ENCODE data around the gene CYP4F2.
"Not testable (repeated sequence)": the region's sequence is repeated elsewhere in the genome, so short reads cannot be mapped to it uniquely, and the experiment has no call there.

The CYP4F2 gene

GRCh38 chr19:15834232-15834631 is 63.6 kb downstream of the CYP4F2 start:
- Histone ChIP-seq H3K79me1 (ENCODE audit: low read length) (peaks cover 21% of the 10 kb centered on the region), H4K91ac (ENCODE audit: low read depth, low read length) (peak overlapping the region; percentile 81), H2AK5ac (ENCODE audit: low read length) (peak overlapping the region; percentile 39), H3K9me3 (ENCODE audit: insufficient read depth, low read depth, low read length) (peaks cover 13% of the 10 kb centered on the region), H3K27ac (ENCODE audit: low read depth, low read length) (peak overlapping the region; percentile 71), H3K14ac (ENCODE audit: low read length) (peak overlapping the region; percentile 39), H2BK120ac (ENCODE audit: insufficient read depth, low read length, poor library complexity) (peak overlapping the region; percentile 89), H2BK12ac (ENCODE audit: low read length) (peak overlapping the region; percentile 32), H2BK5ac (ENCODE audit: low read depth, low read length, poor library complexity) (peak overlapping the region; percentile 88)
- H3K36me3 ChIP-seq (ENCODE audit: control insufficient read depth in 1 of 2, insufficient read depth in 2 of 2, low read length in 2 of 2); H3K4ac ChIP-seq (ENCODE audit: low read depth, low read length); H2AFZ ChIP-seq (ENCODE audit: insufficient read depth, low read length, poor library complexity); H3K4me2 ChIP-seq (ENCODE audit: low read length); H3K23ac ChIP-seq (ENCODE audit: low read length); H3K27me3 ChIP-seq (ENCODE audit: insufficient read depth, low read length); H3K4me1 ChIP-seq (ENCODE audit: control insufficient read depth in 1 of 2, insufficient read depth in 2 of 2, low read length in 2 of 2); DNase-seq; H3K4me3 ChIP-seq (ENCODE audit: low read depth, low read length); H3K9ac ChIP-seq (ENCODE audit: low read length); H4K8ac ChIP-seq (ENCODE audit: low read depth, low read length); H3K18ac ChIP-seq (ENCODE audit: low read length); H3K79me2 ChIP-seq (ENCODE audit: control insufficient read depth, insufficient read depth, low read length, poor library complexity); H4K12ac ChIP-seq (ENCODE audit: low read depth, low read length): not testable (repeated sequence)
- no CpG with 5 or more reads among the region's 3 CpGs for WGBS (ENCODE audit: extremely low coverage, insufficient coverage, insufficient read length)

GRCh38 chr19:15831626-15832025 is 66.2 kb downstream of the CYP4F2 start:
- H2BK12ac ChIP-seq (ENCODE audit: low read length): no peak overlapping the region

GRCh38 chr19:15829786-15830185 is 68.1 kb downstream of the CYP4F2 start:
- Histone ChIP-seq H3K79me2 (ENCODE audit: control insufficient read depth, insufficient read depth, low read length, poor library complexity) (no peaks in the 10 kb centered on the region), H3K18ac (ENCODE audit: low read length) (no peak overlapping the region), H3K4me1 (ENCODE audit: control insufficient read depth in 1 of 2, insufficient read depth in 2 of 2, low read length in 2 of 2) (peaks cover under 1 to 3% of the 10 kb centered on the region in 2 experiments), H3K36me3 (ENCODE audit: control insufficient read depth in 1 of 2, insufficient read depth in 2 of 2, low read length in 2 of 2) (peaks cover 0 to 6% of the 10 kb centered on the region in 2 experiments), H4K12ac (ENCODE audit: low read depth, low read length) (no peak overlapping the region), H3K27me3 (ENCODE audit: insufficient read depth, low read length) (no peaks in the 10 kb centered on the region), H2BK5ac (ENCODE audit: low read depth, low read length, poor library complexity) (peak overlapping the region; percentile 68), H3K27ac (ENCODE audit: low read depth, low read length) (peak overlapping the region; percentile 85), H3K4me2 (ENCODE audit: low read length) (peak overlapping the region; percentile 5), H2BK12ac (ENCODE audit: low read length) (peak overlapping the region; percentile 24), H3K23ac (ENCODE audit: low read length) (no peak overlapping the region), H4K8ac (ENCODE audit: low read depth, low read length) (no peak overlapping the region), H3K4me3 (ENCODE audit: low read depth, low read length) (no peak overlapping the region), H3K79me1 (ENCODE audit: low read length) (peaks cover 16% of the 10 kb centered on the region), H2AFZ (ENCODE audit: insufficient read depth, low read length, poor library complexity) (no peak overlapping the region), H3K14ac (ENCODE audit: low read length) (no peak overlapping the region), H3K9me3 (ENCODE audit: insufficient read depth, low read depth, low read length) (peaks cover 18% of the 10 kb centered on the region), H4K91ac (ENCODE audit: low read depth, low read length) (peak overlapping the region; percentile 59), H3K9ac (ENCODE audit: low read length) (no peak overlapping the region), H3K4ac (ENCODE audit: low read depth, low read length) (no peak overlapping the region), H2BK120ac (ENCODE audit: insufficient read depth, low read length, poor library complexity) (peak overlapping the region; percentile 14), H2AK5ac (ENCODE audit: low read length) (no peak overlapping the region)
- WGBS (ENCODE audit: extremely low coverage, insufficient coverage, insufficient read length): no CpG with 5 or more reads among the region's 8 CpGs
- peak in 1 of 2 donors; percentile 22 for DNase-seq

More at GRCh38 chr19:15831626-15832025, 66.2 kb downstream of the CYP4F2 start:
- H2AFZ ChIP-seq (ENCODE audit: insufficient read depth, low read length, poor library complexity): no peak overlapping the region
- peak; percentile 60 to 77 for DNase-seq
- no peak overlapping the region for H2BK5ac ChIP-seq (ENCODE audit: low read depth, low read length, poor library complexity)
- H3K18ac ChIP-seq (ENCODE audit: low read length): no peak overlapping the region
- H3K36me3 ChIP-seq (ENCODE audit: control insufficient read depth in 1 of 2, insufficient read depth in 2 of 2, low read length in 2 of 2): peaks cover 0 to 6% of the 10 kb centered on the region in 2 experiments
- H3K23ac ChIP-seq (ENCODE audit: low read length): no peak overlapping the region
- H4K12ac ChIP-seq (ENCODE audit: low read depth, low read length): no peak overlapping the region
- H3K79me1 ChIP-seq (ENCODE audit: low read length): peaks cover 25% of the 10 kb centered on the region
- no peak overlapping the region for H3K27ac ChIP-seq (ENCODE audit: low read depth, low read length)
- no peak overlapping the region for H3K4ac ChIP-seq (ENCODE audit: low read depth, low read length)
- H2AK5ac ChIP-seq (ENCODE audit: low read length): no peak overlapping the region
- H3K4me2 ChIP-seq (ENCODE audit: low read length): no peak overlapping the region
- WGBS (ENCODE audit: extremely low coverage, insufficient coverage, insufficient read length): 100% methylated on average over 1 of the region's 5 CpGs
- H3K9ac ChIP-seq (ENCODE audit: low read length): no peak overlapping the region
- H2BK120ac ChIP-seq (ENCODE audit: insufficient read depth, low read length, poor library complexity): no peak overlapping the region
- H3K4me1 ChIP-seq (ENCODE audit: control insufficient read depth in 1 of 2, insufficient read depth in 2 of 2, low read length in 2 of 2): peaks cover 3 to 4% of the 10 kb centered on the region in 2 experiments
- H3K4me3 ChIP-seq (ENCODE audit: low read depth, low read length): no peak overlapping the region
- peaks cover 18% of the 10 kb centered on the region for H3K9me3 ChIP-seq (ENCODE audit: insufficient read depth, low read depth, low read length)
- H4K91ac ChIP-seq (ENCODE audit: low read depth, low read length): peak overlapping the region; percentile 8
- no peaks in the 10 kb centered on the region for H3K79me2 ChIP-seq (ENCODE audit: control insufficient read depth, insufficient read depth, low read length, poor library complexity)
- no peak overlapping the region for H4K8ac ChIP-seq (ENCODE audit: low read depth, low read length)
- H3K27me3 ChIP-seq (ENCODE audit: insufficient read depth, low read length): no peaks in the 10 kb centered on the region
- no peak overlapping the region for H3K14ac ChIP-seq (ENCODE audit: low read length)

GRCh38 chr19:15829306-15829698 is 68.6 kb downstream of the CYP4F2 start:
- no peak for DNase-seq
- Histone ChIP-seq H3K14ac (ENCODE audit: low read length) (peak overlapping the region; percentile 27), H4K8ac (ENCODE audit: low read depth, low read length) (peak overlapping the region; percentile 57), H3K4me3 (ENCODE audit: low read depth, low read length) (no peak overlapping the region), H3K27ac (ENCODE audit: low read depth, low read length) (peak overlapping the region; percentile 85), H3K4me2 (ENCODE audit: low read length) (no peak overlapping the region), H3K9ac (ENCODE audit: low read length) (no peak overlapping the region), H2AFZ (ENCODE audit: insufficient read depth, low read length, poor library complexity) (no peak overlapping the region), H2BK120ac (ENCODE audit: insufficient read depth, low read length, poor library complexity) (peak overlapping the region; percentile 88), H3K79me2 (ENCODE audit: control insufficient read depth, insufficient read depth, low read length, poor library complexity) (no peaks in the 10 kb centered on the region), H3K36me3 (ENCODE audit: control insufficient read depth in 1 of 2, insufficient read depth in 2 of 2, low read length in 2 of 2) (peaks cover 0 to 2% of the 10 kb centered on the region in 2 experiments), H3K23ac (ENCODE audit: low read length) (no peak overlapping the region), H2BK5ac (ENCODE audit: low read depth, low read length, poor library complexity) (peak overlapping the region; percentile 61), H3K27me3 (ENCODE audit: insufficient read depth, low read length) (no peaks in the 10 kb centered on the region), H3K18ac (ENCODE audit: low read length) (peak overlapping the region; percentile 48), H2AK5ac (ENCODE audit: low read length) (peak overlapping the region; percentile 69), H4K12ac (ENCODE audit: low read depth, low read length) (no peak overlapping the region), H3K9me3 (ENCODE audit: insufficient read depth, low read depth, low read length) (peaks cover 18% of the 10 kb centered on the region), H3K4ac (ENCODE audit: low read depth, low read length) (peak overlapping the region; percentile 44), H3K4me1 (ENCODE audit: control insufficient read depth in 1 of 2, insufficient read depth in 2 of 2, low read length in 2 of 2) (no peaks in the 10 kb centered on the region), H3K79me1 (ENCODE audit: low read length) (peaks cover 12% of the 10 kb centered on the region), H2BK12ac (ENCODE audit: low read length) (peak overlapping the region; percentile 82), H4K91ac (ENCODE audit: low read depth, low read length) (peak overlapping the region; percentile 91)
- no CpG with 5 or more reads among the region's 10 CpGs for WGBS (ENCODE audit: extremely low coverage, insufficient coverage, insufficient read length)

Measured in trophoblast cell (in vitro differentiated cells and primary cell).